Effector CD4-positive, alpha-beta T cell (primary cell): ENCODE data around the gene EMC6.
A peak's percentile ranks its signal among the peaks of the same experiment; 100 is the strongest.

Experiments used
- DNase-seq: peaks from one replicate; pipeline ENCODE4 v3.0.0-alpha.2; 2020
- total RNA-seq: gene quantifications from one replicate; lab custom pipeline; 2026; lab: John Stamatoyannopoulos, UW

Gene EMC6
- 11.4 reads per million, percentile 34 among the genes with 10 or more reads in this experiment for total RNA-seq

- peak; percentile 99 for DNase-seq
Measured at GRCh38 chr17:3668279-3669084, at the start of gene EMC6, which contains the start of gene TAX1BP3. Gene EMC6, plus strand, starts transcription at chr17:3668812. Its CDS starts 335 bp downstream, at chr17:3669147. Gene TAX1BP3, minus strand, starts transcription at chr17:3668578. Its CDS starts 52 bp downstream, at chr17:3668526.

GRCh38 chr17:3621146-3621720 lies 47.4 kb upstream of the EMC6 start:
- no peak for DNase-seq

GRCh38 chr17:3622977-3623594 lies 45.5 kb upstream of the EMC6 start:
- no peak for DNase-seq

GRCh38 chr17:3626831-3627768 lies 41.5 kb upstream of the EMC6 start:
- no peak for DNase-seq

GRCh38 chr17:3627769-3628167 lies 40.8 kb upstream of the EMC6 start:
- DNase-seq = no peak

GRCh38 chr17:3630781-3631180 lies 37.8 kb upstream of the EMC6 start:
- DNase-seq = no peak

DNA sequence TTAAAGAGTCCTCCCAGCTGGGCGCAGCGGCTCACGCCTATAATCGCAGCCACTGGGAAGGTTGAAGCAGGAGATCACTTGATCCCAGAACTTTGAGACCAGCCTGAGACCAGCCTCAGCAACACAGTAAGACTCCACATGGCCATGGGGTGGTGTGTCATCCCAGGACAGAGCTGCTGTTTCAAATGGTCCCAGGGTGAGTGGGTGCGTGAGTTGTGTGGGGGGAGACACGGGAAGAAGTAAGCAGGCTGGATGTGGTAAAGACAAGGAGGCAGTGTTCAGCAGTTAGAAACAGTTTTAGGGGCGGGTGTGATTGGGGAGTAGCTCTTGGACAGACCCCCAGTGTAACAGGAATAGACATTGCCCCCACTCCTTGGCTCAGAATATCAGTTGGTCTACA lies 36.3 kb upstream of the EMC6 start:
- DNase-seq = no peak

- DNase-seq = no peak
Measured at GRCh38 chr17:3635474-3636153, 33.0 kb upstream of the EMC6 start.

GRCh38 chr17:3636154-3636907 lies 32.3 kb upstream of the EMC6 start, which contains the start of the genes CTNS and SHPK:
Gene CTNS, plus strand, starts transcription at chr17:3636760. Its CDS starts 3,447 bp downstream, at chr17:3640207.
Gene SHPK, minus strand, starts transcription at chr17:3636250. Its CDS starts 31 bp downstream, at chr17:3636219.
- peak; percentile 92 for DNase-seq

- DNase-seq = no peak
Measured at GRCh38 chr17:3636908-3637373, 31.7 kb upstream of the EMC6 start.

DNA sequence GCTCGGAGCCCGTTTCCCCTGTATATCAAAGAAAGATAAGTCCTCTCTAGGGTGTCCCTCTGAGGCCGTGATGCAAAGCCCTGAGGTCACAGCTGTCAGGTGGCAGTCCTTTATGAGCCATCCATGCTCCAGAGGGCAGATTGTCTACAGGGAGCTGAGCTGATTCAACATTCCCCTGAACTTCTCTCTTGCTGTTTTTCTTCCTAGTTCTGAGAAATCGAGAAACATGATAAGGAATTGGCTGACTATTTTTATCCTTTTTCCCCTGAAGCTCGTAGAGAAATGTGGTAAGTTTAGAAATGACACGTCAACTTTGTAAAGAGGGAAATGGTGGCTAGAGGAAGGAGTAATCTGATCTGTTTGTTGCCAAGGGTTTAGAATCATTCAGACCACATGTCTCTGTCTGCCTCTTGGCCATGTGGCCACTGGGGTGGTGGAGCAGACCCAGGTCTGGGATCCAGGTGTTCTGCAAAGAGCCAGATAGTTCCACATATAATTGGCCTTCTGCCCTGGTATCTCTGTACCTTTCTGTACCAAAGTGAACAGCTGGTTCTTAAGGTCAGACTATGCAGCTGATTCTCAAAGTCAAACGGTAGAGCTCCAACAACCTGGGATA lies 28.5 kb upstream of the EMC6 start:
- DNase-seq = no peak

GRCh38 chr17:3641014-3641413 lies 27.6 kb upstream of the EMC6 start:
- no peak for DNase-seq

DNA sequence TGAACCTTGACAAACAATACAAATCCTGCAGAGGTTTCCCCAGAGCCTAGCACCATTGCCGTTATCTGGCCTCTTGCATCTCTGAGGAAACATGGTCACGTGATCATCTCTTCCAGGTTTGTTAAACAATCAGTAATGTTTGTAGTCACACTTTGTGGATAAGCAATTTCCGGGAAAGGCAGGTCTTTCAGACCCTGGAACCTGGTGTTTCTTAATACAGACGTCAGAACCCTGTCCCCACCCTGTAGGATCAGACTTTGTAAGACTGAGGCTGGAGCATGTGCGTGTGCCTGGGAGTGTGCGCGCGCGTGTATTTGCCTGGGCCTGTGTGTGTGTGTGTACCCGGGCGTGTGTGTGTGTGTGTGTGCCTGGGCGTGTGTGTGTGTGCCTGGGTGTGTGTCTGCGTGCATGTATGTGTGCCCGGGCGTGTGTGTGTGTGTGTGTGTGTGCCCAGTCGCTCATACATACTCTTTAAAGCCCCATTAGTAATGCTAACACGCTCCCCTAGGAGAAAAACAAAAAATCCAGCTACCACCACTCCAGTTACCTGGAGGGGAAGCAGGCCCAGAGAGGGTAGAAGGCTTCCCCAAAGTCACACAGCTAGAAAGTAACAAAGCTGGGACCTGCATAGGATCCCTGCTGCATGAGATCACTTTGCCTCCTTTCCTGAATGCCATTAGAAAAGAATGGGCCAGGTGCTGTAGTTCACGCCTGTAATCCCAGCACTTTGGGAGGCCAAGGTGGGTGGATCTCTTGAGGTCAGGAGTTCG lies 26.7 kb upstream of the EMC6 start:
- no peak for DNase-seq

DNA sequence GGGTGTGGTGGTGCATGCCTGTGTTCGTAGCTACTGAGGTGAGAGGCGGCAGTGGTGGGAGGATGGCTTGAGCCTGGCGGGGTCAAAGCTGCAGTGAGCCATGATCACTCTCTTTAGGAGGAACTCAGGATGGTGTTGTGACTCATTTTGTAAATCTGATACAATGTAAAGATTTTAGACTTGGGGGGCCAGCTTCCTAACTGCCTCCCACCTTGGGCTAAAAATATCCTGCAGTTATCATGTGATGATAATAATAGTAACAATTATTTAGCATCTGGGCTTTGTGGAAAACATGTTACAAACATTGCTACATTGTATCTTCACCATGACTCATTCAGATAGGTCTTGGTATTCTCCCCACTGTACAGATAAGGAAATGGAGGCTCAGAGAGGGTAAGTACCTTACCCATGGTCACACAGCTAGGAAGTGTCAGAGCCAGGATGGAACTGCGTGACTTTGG lies 24.7 kb upstream of the EMC6 start:
- DNase-seq = no peak

GRCh38 chr17:3645310-3645709 lies 23.3 kb upstream of the EMC6 start:
- DNase-seq = no peak

GRCh38 chr17:3647251-3647650 lies 21.4 kb upstream of the EMC6 start:
- no peak for DNase-seq

GRCh38 chr17:3647769-3648555 lies 20.6 kb upstream of the EMC6 start:
- no peak for DNase-seq

GRCh38 chr17:3655766-3656165 lies 12.8 kb upstream of the EMC6 start:
- no peak for DNase-seq

DNA sequence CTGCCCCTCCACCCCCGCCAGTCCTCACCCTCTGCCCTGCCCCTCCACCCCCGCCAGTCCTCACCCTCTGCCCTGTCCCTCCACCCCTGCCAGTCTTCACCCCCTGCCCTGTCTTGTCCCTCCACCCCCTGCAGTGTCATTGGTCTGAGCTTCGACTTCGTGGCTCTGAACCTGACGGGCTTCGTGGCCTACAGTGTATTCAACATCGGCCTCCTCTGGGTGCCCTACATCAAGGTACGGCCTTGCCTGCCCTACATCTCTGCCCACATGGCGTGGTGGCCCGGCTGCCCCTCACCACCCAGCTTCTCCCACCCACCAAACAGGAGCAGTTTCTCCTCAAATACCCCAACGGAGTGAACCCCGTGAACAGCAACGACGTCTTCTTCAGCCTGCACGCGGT lies 12.3 kb upstream of the EMC6 start:
- DNase-seq = no peak
